T-helper 17 cell (primary cell): Measurements from ENCODE around the gene TLL1. TPM values are rescaled to one million over a fixed set of nuclear protein-coding genes. Genes with fewer than 3 reads are reported as not detected.

Source experiments
- ATAC-seq: fragments of 150-1000 bp; cut with Tn5 transposase; 2 replicates; pipeline ENCODE4 v1.10.0; 2021; ENCODE audit warnings: mild to moderate bottlenecking, moderate library complexity
- DNase-seq, 3 donors: peaks; one replicate each; pipeline versions ENCODE4 v3.0.0 to v3.0.0-alpha.2; 2020 to 2021
- H3K9me3 ChIP-seq: one replicate; pipeline ENCODE4 v1.7.0; 2013; ENCODE audit warnings: low read length, mild to moderate bottlenecking; ENCODE audit not compliant: control insufficient read depth, poor library complexity, severe bottlenecking
- H3K27ac Mint-ChIP-seq: one replicate; pipeline ENCODE4 v1.8.0; 2022; ENCODE audit warnings: mild to moderate bottlenecking, moderate library complexity, mixed read lengths
- H3K27me3 Mint-ChIP-seq: one replicate; pipeline ENCODE4 v1.8.0; 2022; ENCODE audit warnings: mixed read lengths
- H3K36me3 Mint-ChIP-seq: one replicate; pipeline ENCODE4 v1.8.0; 2022; ENCODE audit warnings: low read depth, mixed read lengths
- H3K4me1 Mint-ChIP-seq: one replicate; pipeline ENCODE4 v1.8.0; 2022; ENCODE audit warnings: mild to moderate bottlenecking, mixed read lengths
- H3K4me3 Mint-ChIP-seq: one replicate; pipeline ENCODE4 v1.8.0; 2022; ENCODE audit warnings: mild to moderate bottlenecking, moderate library complexity, mixed read lengths
- total RNA-seq, 4 donors: library from RNA in 2 of 4; stranded (reverse) in 2 of 4; gene quantifications; one replicate each; pipeline ENCODE4 v1.2.3 and lab custom pipeline; 2022 to 2026

The TLL1 gene
- total RNA-seq, 2 donors from 2014 or later = not detected

GRCh38 chr4:166064721-166065120, 191.7 kb downstream of the TLL1 start:
- no peaks in the 10 kb centered on the region for H3K36me3 Mint-ChIP-seq
- no peak overlapping the region for H3K4me3 Mint-ChIP-seq
- DNase-seq (no peak), ATAC-seq (no peak)
- no peaks in the 10 kb centered on the region for H3K9me3 ChIP-seq
- no peaks in the 10 kb centered on the region for H3K27me3 Mint-ChIP-seq
- no peak overlapping the region for H3K27ac Mint-ChIP-seq
- no peaks in the 10 kb centered on the region for H3K4me1 Mint-ChIP-seq

DNA sequence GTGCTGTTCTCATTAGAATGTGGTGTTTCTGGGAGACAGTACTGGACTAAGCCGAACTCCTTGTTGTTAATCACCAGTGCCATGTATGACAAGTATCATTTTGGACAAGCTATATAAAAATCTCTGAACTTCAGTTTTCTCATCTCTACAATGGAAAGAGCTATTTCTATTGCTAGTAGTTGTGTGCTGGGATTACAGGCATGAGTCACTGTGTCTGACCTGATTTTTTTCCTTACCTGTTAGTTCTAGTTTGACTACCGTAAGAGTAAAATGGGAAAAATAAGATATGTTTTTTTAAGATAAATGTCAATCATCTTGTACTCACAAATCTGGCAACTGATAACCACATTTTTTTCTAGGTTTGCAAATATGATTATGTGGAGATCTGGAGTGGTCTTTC, 192.3 kb downstream of the TLL1 start:
- Mint-ChIP-seq H3K36me3 (no peaks in the 10 kb centered on the region), H3K27ac (no peak overlapping the region), H3K4me3 (no peak overlapping the region), H3K4me1 (no peaks in the 10 kb centered on the region), H3K27me3 (no peaks in the 10 kb centered on the region)
- ATAC-seq = no peak
- no peaks in the 10 kb centered on the region for H3K9me3 ChIP-seq
- DNase-seq = no peak

DNA sequence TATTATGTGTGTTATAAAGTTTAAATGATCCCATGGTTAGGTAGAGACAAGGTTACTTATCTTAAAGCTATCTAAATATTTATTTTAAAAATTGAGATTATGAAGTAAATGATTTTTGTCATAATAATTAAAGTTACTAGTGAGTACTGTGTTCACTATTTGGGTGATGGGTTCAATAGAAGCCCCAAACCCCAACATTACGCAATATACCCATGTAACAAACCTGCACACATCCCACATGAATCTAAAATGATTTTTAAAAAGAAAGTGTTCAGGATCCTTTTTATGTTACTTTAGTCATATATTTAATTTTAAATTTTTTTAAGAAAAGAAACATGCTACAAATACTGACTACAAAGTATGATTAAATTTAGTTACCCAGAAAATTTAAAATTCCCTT, 193.9 kb downstream of the TLL1 start:
- Mint-ChIP-seq H3K36me3 (no peaks in the 10 kb centered on the region), H3K27ac (no peak overlapping the region), H3K4me1 (no peaks in the 10 kb centered on the region), H3K27me3 (no peaks in the 10 kb centered on the region), H3K4me3 (no peak overlapping the region)
- ATAC-seq = no peak
- no peak for DNase-seq
- no peaks in the 10 kb centered on the region for H3K9me3 ChIP-seq

GRCh38 chr4:166067915-166068314, 194.9 kb downstream of the TLL1 start:
- H3K27me3 Mint-ChIP-seq = no peaks in the 10 kb centered on the region

GRCh38 chr4:166073783-166074182, 200.7 kb downstream of the TLL1 start:
- Mint-ChIP-seq H3K36me3 (no peaks in the 10 kb centered on the region), H3K27me3 (no peaks in the 10 kb centered on the region), H3K27ac (no peak overlapping the region), H3K4me3 (no peak overlapping the region), H3K4me1 (no peaks in the 10 kb centered on the region)
- DNase-seq = no peak
- ATAC-seq = no peak
- H3K9me3 ChIP-seq = no peaks in the 10 kb centered on the region

More at GRCh38 chr4:166067915-166068314, 194.9 kb downstream of the TLL1 start:
- DNase-seq (no peak), ATAC-seq (no peak)
- no peaks in the 10 kb centered on the region for H3K9me3 ChIP-seq
- Mint-ChIP-seq H3K36me3 (no peaks in the 10 kb centered on the region), H3K27ac (no peak overlapping the region), H3K4me3 (no peak overlapping the region), H3K4me1 (no peaks in the 10 kb centered on the region)

GRCh38 chr4:166075599-166075998, 202.6 kb downstream of the TLL1 start:
- Mint-ChIP-seq H3K36me3 (no peaks in the 10 kb centered on the region), H3K4me1 (no peaks in the 10 kb centered on the region)
- ATAC-seq = no peak

GRCh38 chr4:166077782-166078181, 204.7 kb downstream of the TLL1 start:
- H3K36me3 Mint-ChIP-seq = no peaks in the 10 kb centered on the region
- H3K4me1 Mint-ChIP-seq = no peaks in the 10 kb centered on the region
- H3K27me3 Mint-ChIP-seq = no peaks in the 10 kb centered on the region
- no peak for ATAC-seq
- DNase-seq = no peak
- H3K9me3 ChIP-seq = no peaks in the 10 kb centered on the region
- H3K4me3 Mint-ChIP-seq = no peak overlapping the region
- no peak overlapping the region for H3K27ac Mint-ChIP-seq

More at GRCh38 chr4:166075599-166075998, 202.6 kb downstream of the TLL1 start:
- Mint-ChIP-seq H3K27ac (no peak overlapping the region), H3K4me3 (no peak overlapping the region), H3K27me3 (no peaks in the 10 kb centered on the region)
- H3K9me3 ChIP-seq = no peaks in the 10 kb centered on the region
- no peak for DNase-seq

DNA sequence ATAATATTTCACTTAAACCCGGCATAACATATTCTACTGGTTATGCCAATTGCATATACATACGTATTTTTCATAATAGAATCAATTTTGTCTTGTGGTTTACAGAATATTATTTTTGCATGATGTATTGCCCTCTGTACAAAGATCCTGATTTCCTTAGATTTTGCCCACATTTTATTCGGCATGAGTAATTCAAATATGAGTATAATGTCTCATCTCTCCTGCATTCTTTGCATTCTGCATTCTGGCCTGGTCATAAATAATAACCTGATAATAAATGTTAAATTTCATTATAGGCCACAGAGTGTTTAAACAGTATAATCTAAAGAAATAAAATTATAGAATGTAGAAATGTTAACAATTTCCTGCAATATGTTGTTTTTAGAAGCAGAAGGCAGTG, 205.3 kb downstream of the TLL1 start:
- DNase-seq = no peak
- no peaks in the 10 kb centered on the region for H3K36me3 Mint-ChIP-seq

GRCh38 chr4:166078955-166079354, 205.9 kb downstream of the TLL1 start:
- no peaks in the 10 kb centered on the region for H3K9me3 ChIP-seq
- Mint-ChIP-seq H3K27ac (no peak overlapping the region), H3K4me1 (no peaks in the 10 kb centered on the region), H3K36me3 (no peaks in the 10 kb centered on the region), H3K27me3 (no peaks in the 10 kb centered on the region), H3K4me3 (no peak overlapping the region)
- no peak for DNase-seq
- ATAC-seq = no peak

More for the DNA sequence above, 205.3 kb downstream of the TLL1 start:
- Mint-ChIP-seq H3K4me1 (no peaks in the 10 kb centered on the region), H3K27me3 (no peaks in the 10 kb centered on the region), H3K27ac (no peak overlapping the region), H3K4me3 (no peak overlapping the region)
- no peak for ATAC-seq
- H3K9me3 ChIP-seq = no peaks in the 10 kb centered on the region

DNA sequence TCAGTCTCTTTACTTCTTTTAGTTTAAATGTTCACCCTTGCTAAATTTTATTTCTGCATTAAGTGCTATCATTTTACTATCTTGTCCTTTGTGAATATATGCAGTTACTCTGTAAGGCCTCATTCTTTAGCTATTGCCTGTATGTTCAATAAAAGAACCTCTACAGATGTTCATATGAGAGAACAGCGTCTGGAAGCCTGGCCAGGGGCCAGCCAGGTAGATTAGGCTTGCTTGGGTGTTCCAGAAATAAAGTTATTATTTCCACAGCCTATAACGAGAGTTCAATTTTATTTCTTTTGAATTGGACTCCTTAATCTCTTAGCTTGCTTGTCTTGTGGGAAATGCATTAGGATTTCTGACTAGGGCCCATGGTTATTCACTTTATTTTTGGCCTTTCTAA, 214.5 kb downstream of the TLL1 start:
- no peaks in the 10 kb centered on the region for H3K27me3 Mint-ChIP-seq
- no peaks in the 10 kb centered on the region for H3K36me3 Mint-ChIP-seq
- no peak overlapping the region for H3K27ac Mint-ChIP-seq
- DNase-seq = no peak
- H3K4me3 Mint-ChIP-seq = no peak overlapping the region
- no peak for ATAC-seq
- no peaks in the 10 kb centered on the region for H3K9me3 ChIP-seq
- H3K4me1 Mint-ChIP-seq = no peaks in the 10 kb centered on the region

DNA sequence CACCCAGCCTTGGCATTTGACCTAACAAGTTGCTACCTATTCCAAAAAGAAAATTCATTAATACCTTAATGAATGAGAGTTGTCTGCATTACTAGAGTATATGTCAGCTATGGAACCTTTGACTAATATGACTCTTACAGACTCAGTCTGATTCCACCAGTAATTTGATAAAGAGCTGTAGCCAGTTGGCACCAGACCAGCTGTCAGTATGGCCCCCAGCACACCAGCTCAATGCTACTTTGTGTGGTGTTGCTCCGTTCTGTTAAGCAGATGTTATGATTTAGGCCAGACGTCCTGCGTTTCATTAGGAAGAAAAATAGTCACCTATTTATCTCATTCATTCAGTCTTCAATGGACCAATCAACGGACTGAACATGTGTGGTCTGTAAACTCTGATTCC, 215.5 kb downstream of the TLL1 start:
- H3K9me3 ChIP-seq = no peaks in the 10 kb centered on the region
- peaks cover 7% of the 10 kb centered on the region for H3K27me3 Mint-ChIP-seq
- no peak overlapping the region for H3K27ac Mint-ChIP-seq
- ATAC-seq = no peak
- no peak overlapping the region for H3K4me3 Mint-ChIP-seq
- H3K36me3 Mint-ChIP-seq = no peaks in the 10 kb centered on the region
- no peaks in the 10 kb centered on the region for H3K4me1 Mint-ChIP-seq
- no peak for DNase-seq

DNA sequence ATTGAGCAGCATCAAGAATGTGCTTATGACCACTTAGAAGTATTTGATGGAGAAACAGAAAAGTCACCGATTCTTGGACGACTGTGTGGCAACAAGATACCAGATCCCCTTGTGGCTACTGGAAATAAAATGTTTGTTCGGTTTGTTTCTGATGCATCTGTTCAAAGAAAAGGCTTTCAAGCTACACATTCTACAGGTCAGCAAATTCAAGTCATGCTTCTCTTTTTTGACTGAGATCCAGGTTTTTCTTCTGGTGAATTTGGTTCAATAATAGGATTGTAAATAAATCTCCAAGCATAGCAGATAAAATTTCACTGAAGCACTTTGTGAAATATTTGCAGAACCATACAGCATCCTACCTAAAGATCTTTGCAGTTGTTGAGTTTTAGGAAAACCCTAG, 218.1 kb downstream of the TLL1 start:
- H3K27ac Mint-ChIP-seq = no peak overlapping the region
- no peak for ATAC-seq
- no peaks in the 10 kb centered on the region for H3K36me3 Mint-ChIP-seq

DNA sequence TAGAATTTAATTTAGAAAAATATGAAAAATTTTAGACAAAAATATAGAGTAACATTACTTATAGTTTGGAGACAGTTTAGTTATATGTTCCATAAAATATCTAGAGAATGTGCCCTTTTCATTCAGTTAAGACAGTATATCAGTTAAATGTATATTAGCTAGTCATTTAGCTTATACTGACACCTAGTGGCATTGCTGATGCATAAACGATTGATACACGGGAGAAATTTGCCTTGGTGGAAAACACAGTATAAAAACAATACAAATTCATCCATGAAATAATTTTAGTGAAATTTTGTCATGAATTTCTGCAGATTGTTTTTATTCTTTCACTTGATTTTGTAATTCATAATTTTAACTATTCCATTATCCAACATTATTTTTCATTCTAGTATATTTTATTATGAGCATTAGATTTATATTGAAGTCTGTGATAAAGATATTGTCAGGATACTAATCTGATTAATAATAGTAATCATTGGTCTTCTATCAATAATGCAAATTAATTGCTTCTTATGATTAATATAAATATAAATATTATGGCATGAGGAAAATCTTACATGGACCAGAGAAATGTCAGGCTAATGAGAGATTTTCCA, 219.0 kb downstream of the TLL1 start:
- no peak overlapping the region for H3K27ac Mint-ChIP-seq
- H3K4me3 Mint-ChIP-seq = no peak overlapping the region
- no peaks in the 10 kb centered on the region for H3K36me3 Mint-ChIP-seq
- H3K27me3 Mint-ChIP-seq = peaks cover 7% of the 10 kb centered on the region
- H3K4me1 Mint-ChIP-seq = no peaks in the 10 kb centered on the region
- DNase-seq (no peak), ATAC-seq (no peak)
- no peaks in the 10 kb centered on the region for H3K9me3 ChIP-seq

More for the DNA sequence above, 218.1 kb downstream of the TLL1 start:
- no peak for DNase-seq
- Mint-ChIP-seq H3K4me1 (no peaks in the 10 kb centered on the region), H3K4me3 (no peak overlapping the region), H3K27me3 (peaks cover 7% of the 10 kb centered on the region)
- H3K9me3 ChIP-seq = no peaks in the 10 kb centered on the region

DNA sequence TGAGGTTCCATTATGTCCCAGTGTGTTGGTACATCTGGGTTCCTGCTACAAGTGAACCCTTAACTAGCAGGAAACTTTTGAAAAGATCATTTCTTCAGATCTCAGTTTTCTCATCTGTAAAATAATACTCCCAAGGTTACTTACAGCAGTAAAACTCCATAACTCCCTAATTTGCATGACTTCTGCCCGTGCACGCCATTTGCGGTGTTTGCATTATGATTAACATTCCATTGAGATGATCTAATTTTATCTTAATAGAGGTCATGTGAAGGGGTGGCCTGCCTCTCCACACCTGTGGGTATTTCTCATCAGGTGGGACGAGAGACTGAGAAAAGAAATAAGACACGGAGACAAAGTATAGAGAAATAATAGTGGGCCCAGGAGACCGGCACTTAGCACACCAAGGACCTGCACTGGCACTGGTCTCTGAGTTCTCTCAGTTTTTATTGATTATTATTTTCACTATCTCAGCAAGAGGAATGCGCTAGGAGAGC, 219.8 kb downstream of the TLL1 start:
- no peaks in the 10 kb centered on the region for H3K9me3 ChIP-seq
- Mint-ChIP-seq H3K27me3 (peaks cover 7% of the 10 kb centered on the region), H3K4me1 (no peaks in the 10 kb centered on the region), H3K36me3 (no peaks in the 10 kb centered on the region), H3K4me3 (no peak overlapping the region), H3K27ac (no peak overlapping the region)
- DNase-seq (no peak), ATAC-seq (no peak)
